GM23338 (cell line): ENCODE results near the gene RPS5. TPM values are rescaled to one million over a fixed set of nuclear protein-coding genes. Genes with fewer than 3 reads are reported as not detected.
"Not testable (repeated sequence)": the region's sequence is repeated elsewhere in the genome, so short reads cannot be mapped to it uniquely, and the experiment has no call there.

Experiments
- ATAC-seq: fragments of 200-7000 bp; cut with Tn5 transposase; 3 replicates; pipeline ENCODE4 v1.9.1; 2020
- DNase-seq: peaks from one replicate; pipeline ENCODE4 v3.0.0-alpha.2; 2015; ENCODE audit warnings: low spot score
- H2AFZ ChIP-seq: fragments of 200-600 bp; sonication (generic); 2 replicates; pipeline ENCODE4 v1.8.0; 2016; ENCODE audit warnings: antibody characterized with exemption, mild to moderate bottlenecking, moderate library complexity
- H3F3A ChIP-seq: fragments of 200-600 bp; sonication (generic); replicated peaks from 2 replicates; pipeline ENCODE4 v1.8.0; 2017; ENCODE audit warnings: antibody characterized with exemption, mixed run types, low read depth
- H3K27ac ChIP-seq: fragments of 200-600 bp; sonication (generic); 2 replicates; pipeline ENCODE4 v1.6.1; 2016; ENCODE audit warnings: low read depth
- H3K27me3 ChIP-seq: fragments of 200-600 bp; sonication (generic); 2 replicates; pipeline ENCODE4 v1.8.0; 2016; ENCODE audit warnings: mild to moderate bottlenecking, mixed run types, moderate library complexity; ENCODE audit not compliant: insufficient read depth
- H3K36me3 ChIP-seq: fragments of 200-600 bp; sonication (generic); 2 replicates; pipeline ENCODE4 v1.8.0; 2016; ENCODE audit warnings: mild to moderate bottlenecking; ENCODE audit not compliant: insufficient read depth
- H3K4me1 ChIP-seq: fragments of 200-600 bp; sonication (generic); 2 replicates; pipeline ENCODE4 v1.8.0; 2016; ENCODE audit warnings: mild to moderate bottlenecking, moderate library complexity; ENCODE audit not compliant: insufficient read depth
- H3K4me2 ChIP-seq: fragments of 200-600 bp; sonication (generic); 2 replicates; pipeline ENCODE4 v1.7.1; 2017; ENCODE audit warnings: mixed run types
- H3K4me3 ChIP-seq: fragments of 200-600 bp; sonication (generic); 2 replicates; pipeline ENCODE4 v1.6.1; 2016; ENCODE audit warnings: mixed run types
- H3K79me2 ChIP-seq: fragments of 200-600 bp; sonication (generic); replicated peaks from 2 replicates; pipeline ENCODE4 v1.8.0; 2017; ENCODE audit warnings: mild to moderate bottlenecking; ENCODE audit not compliant: insufficient read depth
- H3K9me2 ChIP-seq: fragments of 200-600 bp; sonication (generic); 2 replicates; pipeline ENCODE4 v1.8.0; 2017; ENCODE audit not compliant: insufficient read depth
- H4K20me1 ChIP-seq: fragments of 200-600 bp; sonication (generic); replicated peaks from 2 replicates; pipeline ENCODE4 v1.8.0; 2017; ENCODE audit warnings: mild to moderate bottlenecking; ENCODE audit not compliant: insufficient read depth
- H3K27ac Mint-ChIP-seq: 2 replicates; pipeline ENCODE4 v1.8.0; 2020; ENCODE audit warnings: inconsistent platforms, mild to moderate bottlenecking, moderate library complexity, mixed read lengths
- H3K27me3 Mint-ChIP-seq: 3 replicates; pipeline ENCODE4 v1.8.0; 2022; ENCODE audit warnings: low read depth, mild to moderate bottlenecking, moderate library complexity, mixed read lengths, inconsistent platforms; ENCODE audit not compliant: insufficient read depth, poor library complexity
- H3K36me3 Mint-ChIP-seq: 3 replicates; pipeline ENCODE4 v1.8.0; 2021; ENCODE audit warnings: low read depth, mild to moderate bottlenecking, inconsistent platforms, moderate library complexity, mixed read lengths
- H3K4me1 Mint-ChIP-seq: 3 replicates; pipeline ENCODE4 v1.8.0; 2020; ENCODE audit warnings: mild to moderate bottlenecking, inconsistent platforms, mixed read lengths
- H3K4me3 Mint-ChIP-seq: 3 replicates; pipeline ENCODE4 v1.8.0; 2021; ENCODE audit warnings: moderate library complexity, mild to moderate bottlenecking, inconsistent platforms, mixed read lengths
- H3K9me3 Mint-ChIP-seq: 3 replicates; pipeline ENCODE4 v1.8.0; 2020; ENCODE audit warnings: moderate library complexity, mild to moderate bottlenecking, inconsistent platforms, mixed read lengths
- CREB1 ChIP-seq: fragments of 250-450 bp; sonication (Bioruptor Pico); IDR thresholded peaks from 2 replicates; pipeline ENCODE4 v1.5.0; 2020; ENCODE audit warnings: low read depth, mild to moderate bottlenecking, moderate library complexity
- CTCF ChIP-seq, 2 experiments: fragments of 200-600 bp in 1 of 2; sonication (generic) in 1 of 2; conservative IDR thresholded peaks; 2 replicates each; pipeline versions ENCODE4 v1.5.1 to v1.6.1; 2016 to 2017; ENCODE audit warnings: antibody characterized with exemption in 2 of 2, low read depth in 2 of 2, mild to moderate bottlenecking in 2 of 2, moderate library complexity in 1 of 2
- ETS1 ChIP-seq: IDR thresholded peaks from 2 replicates; pipeline ENCODE4 v1.6.1; 2016; ENCODE audit warnings: antibody characterized with exemption
- EZH2phosphoT487 ChIP-seq: fragments of 200-600 bp; sonication (generic); IDR thresholded peaks from one replicate; pipeline ENCODE4 v1.8.1; 2018; ENCODE audit warnings: antibody characterized with exemption; ENCODE audit not compliant: unreplicated experiment
- JUNB ChIP-seq: IDR thresholded peaks from one replicate; pipeline ENCODE4 v1.6.1; 2016; ENCODE audit warnings: antibody characterized with exemption; ENCODE audit not compliant: unreplicated experiment
- NANOG ChIP-seq: IDR thresholded peaks from 2 replicates; pipeline ENCODE4 v1.6.1; 2016; ENCODE audit warnings: antibody characterized with exemption, borderline replicate concordance
- STAT1 ChIP-seq: IDR thresholded peaks from one replicate; pipeline ENCODE4 v1.6.1; 2016; ENCODE audit warnings: antibody characterized with exemption; ENCODE audit not compliant: unreplicated experiment
- ZNF114 ChIP-seq: fragments of 250-450 bp; sonication (Bioruptor Pico); IDR thresholded peaks from 2 replicates; pipeline ENCODE4 v1.5.0; 2020; ENCODE audit warnings: mild to moderate bottlenecking, moderate library complexity
- ZNF462 ChIP-seq: fragments of 250-450 bp; sonication (Bioruptor Pico); IDR thresholded peaks from 2 replicates; pipeline ENCODE4 v1.5.0; 2020; ENCODE audit warnings: mild to moderate bottlenecking, moderate library complexity
- polyA plus RNA-seq: library from polyadenylated mRNA; unstranded; fragments of >200 nt; fragmentation: Nextera tagmentation; extraction: Ambion mirVana; gene quantifications from 2 replicates; pipeline ENCODE4 v1.2.1, GENCODE V29; 2016
- total RNA-seq: library from RNA; depleted of rRNA; stranded (reverse); fragments of >200 nt; shearing (Covaris generic); gene quantifications from 2 replicates; pipeline ENCODE4 v1.2.3, GENCODE V29; 2014

RPS5 gene
- total and polyA plus RNA-seq, 2 experiments from 2014 or later = 734 to 2,111 TPM

- Histone ChIP-seq H4K20me1 (no peaks in the 10 kb centered on the region), H3K9me2 (0 out of 2 replicates have a peak, but pooled peaks cover 5% of the 10 kb centered on the region), H3K27me3 (peaks cover 17% of the 10 kb centered on the region), H3K36me3 (no peaks in the 10 kb centered on the region), H2AFZ (peak overlapping the region; percentile 57; the same call in 1 of the 2 replicates), H3K4me1 (peaks cover 5% of the 10 kb centered on the region; the same call in 1 of the 2 replicates), H3K4me3 (peak overlapping the region; percentile 83), H3K79me2 (no peaks in the 10 kb centered on the region), H3K4me2 (peak overlapping the region; percentile 92), H3K27ac (no peak overlapping the region), H3F3A (peaks cover 8% of the 10 kb centered on the region)
- Mint-ChIP-seq H3K4me3 (peak overlapping the region; percentile 91), H3K4me1 (peaks cover 12% of the 10 kb centered on the region), H3K9me3 (peaks cover 11% of the 10 kb centered on the region), H3K27ac (no peak overlapping the region), H3K27me3 (peaks cover 31% of the 10 kb centered on the region), H3K36me3 (peaks cover 12% of the 10 kb centered on the region)
- ATAC-seq (no peak), DNase-seq (no peak)
- TF ChIP-seq EZH2phosphoT487 = no peak
- no peak for TF ChIP-seq CTCF (conservative IDR thresholded peaks at IDR 0.05; ENCODE audit: low read depth in 2 of 2)
- no peak for TF ChIP-seq JUNB
- TF ChIP-seq ETS1 = no peak
- no peak for TF ChIP-seq STAT1
- TF ChIP-seq ZNF462 (CRISPR knock-in tag) = no peak
- no peak for TF ChIP-seq NANOG
- no peak for TF ChIP-seq CREB1 (CRISPR knock-in tag)
- TF ChIP-seq ZNF114 (CRISPR knock-in tag) = no peak
Observed at GRCh38 chr19:58401840-58402421, 14.9 kb downstream of the RPS5 start.

GRCh38 chr19:58403920-58404478 is 16.9 kb downstream of the RPS5 start:
- H3K79me2 ChIP-seq, H3K27ac Mint-ChIP-seq, H3K27me3 ChIP-seq, H2AFZ ChIP-seq, ATAC-seq, H3K27ac ChIP-seq, H3K4me1 ChIP-seq, H3K4me3 ChIP-seq, H3K4me3 Mint-ChIP-seq, H3K36me3 ChIP-seq, H3K9me2 ChIP-seq, DNase-seq, H3F3A ChIP-seq, H3K4me2 ChIP-seq, H4K20me1 ChIP-seq: not testable (repeated sequence)
- peaks cover 21% of the 10 kb centered on the region for H3K4me1 Mint-ChIP-seq
- peaks cover 13% of the 10 kb centered on the region for H3K9me3 Mint-ChIP-seq
- H3K27me3 Mint-ChIP-seq = peaks cover 26% of the 10 kb centered on the region
- peaks cover 12% of the 10 kb centered on the region for H3K36me3 Mint-ChIP-seq
